Measurements from ENCODE around the gene ALOX12.

The ALOX12 gene

DNA sequence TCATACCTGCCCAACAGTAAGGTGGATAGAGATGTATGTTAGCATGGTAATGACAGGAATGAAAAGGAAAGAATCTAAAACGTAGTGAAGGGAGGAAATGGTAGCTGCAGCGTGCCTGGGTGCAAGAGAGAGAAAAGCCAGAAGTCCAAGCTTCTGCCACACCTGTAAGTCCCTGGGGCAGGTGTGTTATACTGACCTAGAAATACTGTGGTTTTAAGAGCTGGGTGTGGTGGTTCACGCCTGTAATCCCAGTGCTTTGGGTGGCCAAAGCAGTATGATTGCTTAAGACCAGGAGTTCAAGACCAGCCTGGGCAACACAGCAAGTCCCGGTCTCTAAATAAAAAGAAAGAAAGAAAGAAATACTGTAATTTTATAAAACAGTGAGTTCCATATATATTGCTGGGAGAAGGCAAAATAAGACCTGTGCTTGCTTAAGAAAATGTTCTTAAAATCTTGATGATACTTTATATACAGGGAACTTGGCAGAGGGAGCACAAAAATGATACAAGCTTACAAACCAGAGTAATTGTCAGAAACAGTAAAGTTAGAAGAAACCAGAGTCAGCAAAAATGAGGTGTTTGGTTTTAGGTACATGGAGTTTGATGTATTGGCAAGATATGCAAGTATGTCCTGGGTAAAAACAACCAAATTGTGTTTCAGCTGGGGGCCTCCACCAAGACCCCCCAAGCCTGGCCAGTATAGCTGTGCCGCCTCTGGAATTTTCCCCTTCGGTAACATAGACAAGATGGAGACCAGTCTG, 6.6 kb downstream of the ALOX12 start:
- no peak for DNase-seq (ENCODE audit: low read depth, low spot score)

DNA sequence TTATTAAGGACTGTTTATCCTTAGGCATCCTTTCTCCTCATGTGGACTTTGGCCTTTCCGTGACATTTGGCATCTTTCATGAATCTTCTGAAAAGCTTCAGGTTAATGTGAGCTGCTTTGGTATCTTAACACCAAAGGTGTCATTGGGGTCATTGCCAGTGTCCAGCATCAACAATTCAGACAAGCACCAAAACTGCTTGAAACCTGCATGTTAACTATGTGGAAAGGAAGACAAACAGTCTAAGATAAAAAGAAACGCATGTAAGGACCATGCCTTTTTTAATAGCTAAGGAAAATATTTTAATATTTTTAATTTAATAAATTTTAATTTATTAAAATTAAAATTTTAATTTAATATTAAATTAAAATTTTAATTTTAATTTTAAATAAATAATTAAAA, 7.9 kb downstream of the ALOX12 start:
- DNase-seq (ENCODE audit: low read depth, low spot score) = no peak

DNA sequence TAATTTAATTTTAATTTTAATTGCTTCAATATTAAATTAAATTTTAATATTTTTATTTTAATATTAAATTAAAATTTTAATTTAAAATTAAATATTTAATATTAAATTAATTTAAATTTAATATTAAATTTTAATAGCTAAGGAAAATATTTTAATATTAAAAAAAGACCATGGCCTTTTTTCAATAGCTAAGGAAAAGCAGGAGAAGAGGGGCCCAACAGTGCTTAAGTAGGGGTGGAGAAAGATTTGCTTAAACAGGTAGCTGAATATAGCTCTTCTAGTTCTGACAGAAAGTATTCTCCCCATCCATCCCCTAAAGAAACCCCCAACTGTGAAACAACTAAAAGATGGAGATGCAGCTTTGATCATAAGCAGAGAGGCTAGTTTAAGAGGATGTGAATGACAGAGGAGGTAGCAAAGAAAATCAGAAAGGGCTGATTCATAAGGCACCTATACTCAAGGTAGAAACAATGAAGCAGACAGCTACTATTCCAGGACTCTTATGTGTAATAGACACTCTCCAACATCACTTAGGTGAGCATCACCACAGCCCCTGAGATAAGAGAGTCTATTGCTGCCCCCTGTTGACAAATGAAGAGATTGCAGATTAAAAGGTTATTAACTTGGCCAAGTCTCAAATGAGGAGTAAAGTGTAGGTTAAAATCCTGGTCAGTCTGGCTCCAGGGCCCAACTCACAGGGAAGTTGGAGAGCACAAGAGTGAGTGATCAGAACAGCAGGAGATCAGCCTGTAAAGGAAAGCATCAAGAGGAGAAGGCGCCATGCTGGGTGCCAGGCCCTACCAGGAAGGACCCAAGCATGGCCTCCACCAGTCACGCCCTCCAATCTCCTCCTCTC, 8.8 kb downstream of the ALOX12 start:
- DNase-seq (ENCODE audit: low read depth, low spot score) = peak; percentile 73

DNA sequence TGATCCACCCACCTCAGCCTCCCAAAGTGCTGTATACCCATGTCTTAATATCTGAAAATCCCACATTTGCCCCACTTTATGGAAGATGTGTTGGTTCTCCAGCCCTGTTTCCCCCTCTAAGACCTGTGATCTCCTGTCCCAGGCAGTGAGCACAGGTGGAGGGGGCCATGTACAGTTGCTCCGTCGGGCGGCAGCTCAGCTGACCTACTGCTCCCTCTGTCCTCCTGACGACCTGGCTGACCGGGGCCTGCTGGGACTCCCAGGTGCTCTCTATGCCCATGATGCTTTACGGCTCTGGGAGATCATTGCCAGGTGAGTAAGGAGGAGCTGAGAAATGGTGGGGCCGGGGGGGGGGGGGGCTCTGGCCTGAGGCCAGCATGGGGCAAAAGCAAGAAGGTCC, 9.9 kb downstream of the ALOX12 start:
- no peak for DNase-seq (ENCODE audit: low read depth, low spot score)

DNA sequence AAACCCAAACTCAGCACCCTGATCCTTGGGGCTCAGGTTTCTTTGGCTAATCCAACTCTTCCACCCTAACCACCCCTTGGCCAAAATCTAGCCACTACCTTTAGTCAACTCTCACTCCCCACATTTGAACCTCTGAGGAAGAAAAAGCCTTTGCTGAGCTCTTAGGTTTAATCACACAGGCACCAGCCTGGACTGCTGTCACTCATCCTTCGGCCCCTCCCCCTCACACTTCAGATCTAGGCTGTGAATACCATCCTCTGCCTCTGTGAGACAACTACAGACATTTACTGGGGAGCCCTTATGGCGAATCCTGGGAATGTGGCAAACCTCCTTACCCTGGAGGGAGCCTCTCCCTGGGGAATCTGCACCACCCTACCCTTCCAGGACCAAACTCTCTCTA, 11.3 kb downstream of the ALOX12 start:
- DNase-seq (ENCODE audit: low read depth, low spot score) = no peak

DNA sequence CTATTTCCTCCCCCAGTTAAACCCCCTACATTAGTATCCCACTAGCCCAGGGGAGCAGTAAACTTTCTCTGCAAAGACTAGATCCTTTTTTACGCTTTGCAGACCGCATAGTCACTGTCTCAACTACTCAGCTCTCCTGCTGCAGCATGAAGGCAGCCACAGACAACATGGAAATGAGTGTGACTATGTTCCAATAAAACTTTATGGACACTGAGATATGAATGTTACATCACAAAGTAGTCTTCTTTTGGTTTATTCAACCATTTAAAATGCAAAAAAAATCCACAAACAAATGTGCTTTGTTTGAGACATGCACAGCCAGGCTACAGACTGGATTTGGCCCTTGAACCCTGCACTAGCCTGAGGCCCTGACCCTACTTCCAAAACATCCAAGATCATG, 14.7 kb downstream of the ALOX12 start:
- no peak for DNase-seq (ENCODE audit: low read depth, low spot score)

DNA sequence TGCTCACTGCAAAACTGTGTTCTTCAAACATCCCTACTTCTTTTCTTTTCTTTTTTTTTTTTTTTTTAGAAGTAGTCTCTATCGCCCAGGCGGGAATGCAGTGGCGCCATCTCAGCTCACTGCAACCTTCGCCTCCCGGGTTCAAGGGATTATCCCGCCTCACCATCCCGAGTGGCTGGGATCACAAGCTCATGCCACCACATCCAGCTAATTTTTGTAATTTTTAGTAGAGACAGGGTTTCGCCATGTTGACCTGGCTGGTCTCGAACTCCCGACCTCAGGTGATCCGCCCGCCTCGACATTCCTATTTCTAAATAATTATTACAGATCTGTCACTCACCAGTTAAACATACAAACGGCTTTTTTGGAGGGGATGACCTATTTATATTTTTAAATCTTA, 15.6 kb downstream of the ALOX12 start:
- no peak for DNase-seq (ENCODE audit: low read depth, low spot score)

DNA sequence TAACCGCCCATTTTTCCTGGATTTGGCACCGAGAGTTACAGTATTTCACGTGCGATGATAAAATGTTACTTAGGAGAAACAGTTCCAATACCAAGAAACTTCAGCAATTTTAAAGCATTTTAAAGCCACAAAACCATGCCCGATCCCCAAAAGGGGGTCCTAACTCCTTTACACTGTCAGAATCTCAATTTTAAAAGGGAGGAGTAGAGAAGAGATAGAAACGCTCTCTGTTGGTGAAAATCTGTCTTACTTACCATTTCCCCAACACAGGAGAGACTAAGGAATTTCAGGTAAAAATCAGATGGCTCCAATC, 16.0 kb downstream of the ALOX12 start:
- DNase-seq (ENCODE audit: low read depth, low spot score) = no peak

DNA sequence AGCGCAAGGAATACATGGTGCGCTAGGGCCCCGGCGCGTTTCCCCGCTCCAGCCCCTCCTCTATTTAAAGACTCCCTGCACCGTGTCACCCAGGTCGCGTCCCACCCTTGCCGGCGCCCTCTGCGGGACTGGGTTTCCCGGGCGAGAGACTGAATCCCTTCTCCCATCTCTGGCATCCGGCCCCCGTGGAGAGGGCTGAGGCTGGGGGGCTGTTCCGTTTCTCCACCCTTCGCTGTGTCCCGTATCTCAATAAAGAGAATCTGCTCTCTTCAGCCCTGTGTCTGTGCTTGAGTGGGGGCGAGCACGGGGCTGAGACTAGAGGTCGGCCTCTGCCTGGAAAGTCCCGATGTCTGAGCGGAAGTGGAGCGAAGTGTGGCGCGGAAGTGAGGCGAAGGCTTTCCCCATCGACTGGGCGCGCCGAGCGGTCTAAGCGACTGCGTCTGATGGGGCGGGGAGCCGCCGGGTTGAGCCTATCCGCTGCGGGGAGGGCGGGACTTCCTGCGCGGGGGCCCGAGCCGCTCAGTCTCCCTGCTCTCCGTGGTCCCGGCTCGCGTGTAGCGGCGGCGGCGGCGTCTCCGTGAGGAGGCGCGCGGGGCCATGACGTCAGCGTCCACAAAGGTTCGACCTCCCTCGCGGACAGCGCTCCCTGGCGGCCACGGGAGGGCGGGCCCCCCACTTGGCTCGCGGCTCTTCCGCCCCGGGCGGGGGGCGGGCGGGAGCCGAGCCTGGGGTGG, 18.6 kb downstream of the ALOX12 start:
- DNase-seq (ENCODE audit: low read depth, low spot score) = peak; percentile 99

DNA sequence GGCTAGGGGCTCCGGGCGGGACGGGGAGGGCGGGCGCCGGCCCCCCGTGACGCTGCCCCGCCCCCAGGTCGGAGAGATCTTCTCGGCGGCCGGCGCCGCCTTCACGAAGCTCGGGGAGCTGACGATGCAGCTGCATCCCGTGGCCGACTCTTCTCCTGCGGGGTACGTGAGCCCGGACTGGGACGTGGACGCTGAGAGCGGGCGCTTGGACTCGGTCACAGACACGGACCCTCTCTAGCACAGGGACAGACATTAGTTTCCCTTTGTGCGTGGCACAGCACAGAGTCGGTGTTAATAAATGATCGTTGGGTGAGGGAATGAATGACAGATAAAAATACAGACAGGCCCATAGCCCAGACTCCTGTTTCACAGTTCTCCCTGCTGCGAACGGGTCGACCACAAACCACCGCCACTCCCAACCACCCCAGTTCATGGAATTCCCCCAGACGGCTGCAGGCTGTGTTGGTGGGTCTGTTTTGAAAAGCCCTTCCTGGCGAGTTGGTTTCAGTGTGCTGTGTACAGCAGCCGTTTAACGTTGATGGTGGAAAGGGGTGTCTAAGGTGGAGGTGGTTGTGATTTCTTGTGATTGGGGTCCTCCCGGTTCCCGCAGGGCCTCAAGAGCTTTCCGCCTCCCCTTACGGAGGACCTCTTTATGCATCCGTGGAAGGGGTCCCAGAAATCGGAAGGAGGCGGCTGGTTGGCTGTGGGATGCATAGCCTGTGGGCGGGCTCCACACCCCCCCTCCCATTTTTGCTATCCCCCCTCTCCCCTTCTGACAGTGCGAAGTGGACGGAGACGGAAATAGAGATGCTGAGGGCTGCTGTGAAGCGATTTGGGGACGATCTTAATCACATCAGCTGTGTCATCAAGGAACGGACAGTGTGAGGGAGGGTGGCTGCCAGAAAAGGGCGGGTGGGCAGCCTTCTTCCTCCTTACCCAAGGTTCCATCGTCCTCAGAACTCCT, 19.4 kb downstream of the ALOX12 start:
- peak; percentile 86 for DNase-seq (ENCODE audit: low read depth, low spot score)

DNA sequence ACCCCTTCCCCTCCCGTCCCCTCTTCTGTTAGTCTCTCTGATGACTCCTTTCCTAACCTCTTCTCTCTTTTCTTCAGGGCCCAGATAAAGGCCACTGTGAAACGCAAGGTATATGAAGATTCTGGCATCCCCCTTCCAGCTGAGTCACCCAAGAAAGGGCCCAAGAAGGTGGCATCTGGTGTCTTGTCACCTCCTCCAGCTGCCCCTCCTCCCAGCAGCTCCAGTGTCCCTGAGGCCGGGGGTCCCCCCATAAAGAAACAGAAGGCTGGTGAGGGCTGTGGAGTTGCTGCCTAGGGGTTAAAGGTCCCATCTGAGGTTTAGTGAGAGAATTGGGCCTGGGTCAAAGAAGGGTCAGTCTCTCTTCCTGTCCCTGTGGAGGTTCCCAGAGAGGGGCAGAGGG, 20.6 kb downstream of the ALOX12 start:
- DNase-seq (ENCODE audit: low read depth, low spot score) = no peak

DNA sequence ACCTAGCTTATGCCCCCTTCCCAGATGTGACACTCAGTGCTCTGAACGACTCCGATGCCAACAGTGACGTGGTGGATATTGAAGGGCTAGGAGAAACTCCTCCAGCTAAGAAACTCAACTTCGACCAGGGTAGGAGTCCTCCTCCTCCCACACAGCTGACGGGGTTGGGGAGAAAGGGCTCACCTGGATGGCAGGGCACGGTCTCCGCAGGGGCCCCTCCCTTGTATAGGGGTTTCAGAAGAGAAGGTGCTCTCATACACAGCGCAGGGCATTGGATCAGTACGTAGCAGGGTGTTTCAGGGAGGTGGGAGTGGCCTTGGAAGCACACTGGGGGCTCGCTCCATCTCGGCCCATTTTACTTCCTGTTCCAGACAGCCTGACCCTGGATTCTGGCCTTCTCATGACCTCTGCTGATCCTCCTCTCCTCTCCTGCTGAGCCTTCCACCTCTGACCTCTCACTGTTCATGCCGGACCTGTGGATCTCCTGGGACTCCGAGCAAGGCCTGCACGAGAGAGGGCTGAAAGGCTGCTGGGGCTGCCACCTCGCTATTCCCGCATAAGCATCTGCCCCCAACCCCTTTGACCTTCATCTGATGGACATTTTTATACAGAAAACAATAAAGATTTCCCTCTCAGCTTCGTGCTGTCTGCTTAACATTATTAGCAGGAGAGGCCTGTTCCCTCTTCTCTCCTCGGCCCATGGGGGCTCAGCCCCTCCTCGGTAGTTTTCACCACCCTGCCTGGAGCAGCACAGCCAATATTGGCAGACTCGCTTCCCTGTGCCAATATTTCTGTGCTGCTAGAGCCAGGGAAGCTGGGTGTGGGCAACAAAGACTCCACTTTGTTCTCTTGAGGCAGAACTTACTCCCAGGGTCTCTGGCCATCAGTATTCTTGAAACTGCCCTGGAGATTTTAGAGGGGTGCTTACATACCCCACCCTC, 21.3 kb downstream of the ALOX12 start:
- DNase-seq (ENCODE audit: low read depth, low spot score) = no peak

DNA sequence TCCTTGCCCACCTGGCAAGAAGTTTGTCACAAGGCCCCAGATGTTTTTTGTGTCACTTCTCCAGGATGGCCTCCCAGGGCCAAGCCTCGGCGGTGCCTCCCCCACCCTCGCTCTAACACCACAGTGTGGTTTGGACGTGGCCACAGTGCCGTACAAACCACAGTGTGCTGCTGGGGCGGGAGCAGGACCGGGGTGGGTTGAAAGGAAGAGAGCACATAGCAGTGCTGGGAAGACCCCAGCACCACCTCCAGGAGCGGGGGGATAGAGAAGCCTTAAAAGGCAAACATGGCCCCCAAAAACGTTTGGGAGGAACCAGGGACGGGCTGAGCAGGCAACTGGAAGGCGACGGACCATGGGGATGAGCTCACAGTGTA, 22.0 kb downstream of the ALOX12 start:
- DNase-seq (ENCODE audit: low read depth, low spot score) = no peak

DNA sequence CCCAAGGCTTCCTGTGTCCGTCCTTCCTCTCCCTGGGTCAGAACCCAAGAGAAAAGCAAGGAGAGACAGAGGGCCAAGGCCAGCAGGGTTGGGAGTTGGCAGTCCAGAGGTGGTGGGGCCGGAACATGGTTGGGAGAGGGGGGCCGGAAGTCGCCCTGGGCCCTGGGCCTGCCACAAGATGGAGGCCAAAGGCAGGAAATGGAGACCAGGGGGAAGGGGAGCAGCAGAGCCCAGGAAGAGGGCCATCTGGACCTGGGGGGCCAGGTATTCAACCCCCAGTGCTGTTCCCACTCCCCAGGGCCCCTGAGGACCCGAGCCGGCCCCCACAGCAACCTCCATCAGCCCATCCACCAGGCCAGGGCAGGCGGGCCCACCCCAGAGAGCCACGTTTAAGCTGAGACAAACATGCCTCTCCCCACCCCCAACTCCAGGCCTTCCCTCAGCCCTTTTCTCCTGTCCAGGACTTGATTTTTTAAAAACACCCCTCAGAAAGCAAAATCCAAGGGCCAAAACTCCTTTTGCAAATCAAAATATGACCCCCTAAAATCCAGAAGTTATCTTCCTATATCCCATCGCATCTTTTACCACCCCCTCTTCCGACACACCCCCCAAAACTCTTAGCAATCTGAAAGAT, 22.6 kb downstream of the ALOX12 start:
- no peak for DNase-seq (ENCODE audit: low read depth, low spot score)

DNA sequence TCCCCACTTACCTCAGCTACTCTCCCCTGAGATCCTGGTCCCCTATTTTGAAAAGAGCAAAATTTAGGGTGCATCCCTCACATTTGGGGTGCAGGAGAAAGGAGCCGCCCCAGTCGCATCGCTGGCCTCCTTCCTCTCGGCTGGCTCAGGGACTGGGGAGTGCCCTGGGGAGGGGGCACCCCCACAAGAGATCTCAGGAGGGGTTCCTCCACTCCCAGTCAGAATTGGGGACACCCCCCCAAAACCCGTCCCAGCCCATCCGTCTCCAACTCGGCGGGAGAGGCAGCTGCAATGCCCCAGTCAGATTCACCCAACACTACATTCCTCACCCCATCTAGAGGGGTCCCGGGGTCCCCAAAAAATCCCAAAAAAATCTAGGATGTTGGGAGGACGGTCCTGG, 23.5 kb downstream of the ALOX12 start:
- DNase-seq (ENCODE audit: low read depth, low spot score) = no peak

DNA sequence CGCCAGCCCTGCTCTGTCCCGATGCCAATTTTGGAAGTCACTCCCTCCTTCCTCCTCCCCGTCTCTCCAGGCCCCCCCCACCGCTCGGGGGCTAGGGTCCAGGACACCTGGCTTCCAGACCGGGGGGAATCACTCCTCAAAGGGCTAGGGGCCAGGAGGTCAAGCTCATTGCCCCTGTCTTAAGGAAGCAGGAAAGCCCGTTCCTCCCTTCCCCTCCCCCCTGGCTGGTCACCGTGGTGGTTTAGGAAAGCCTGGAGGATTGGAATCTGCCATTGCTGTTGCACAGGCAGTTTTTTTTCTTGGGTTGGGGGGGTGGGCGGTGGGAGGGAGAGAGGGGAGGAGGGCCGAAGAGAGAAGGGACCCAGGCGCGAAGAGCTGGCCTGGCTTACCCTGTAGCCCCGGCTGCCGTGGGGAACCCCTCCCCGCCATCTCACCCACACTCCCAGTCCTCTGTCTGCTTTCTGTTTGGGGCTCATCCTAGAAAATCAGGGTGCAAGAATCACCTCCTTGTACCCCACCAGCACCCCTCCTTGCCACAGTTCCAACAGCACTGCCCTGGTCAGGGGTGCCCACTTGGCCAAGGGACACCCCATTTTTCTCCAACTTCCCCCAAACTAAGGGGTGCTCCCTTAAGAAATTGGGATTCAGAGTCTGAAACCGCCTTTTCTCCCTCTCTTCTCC, 24.1 kb downstream of the ALOX12 start:
- peak; percentile 86 for DNase-seq (ENCODE audit: low read depth, low spot score)

DNA sequence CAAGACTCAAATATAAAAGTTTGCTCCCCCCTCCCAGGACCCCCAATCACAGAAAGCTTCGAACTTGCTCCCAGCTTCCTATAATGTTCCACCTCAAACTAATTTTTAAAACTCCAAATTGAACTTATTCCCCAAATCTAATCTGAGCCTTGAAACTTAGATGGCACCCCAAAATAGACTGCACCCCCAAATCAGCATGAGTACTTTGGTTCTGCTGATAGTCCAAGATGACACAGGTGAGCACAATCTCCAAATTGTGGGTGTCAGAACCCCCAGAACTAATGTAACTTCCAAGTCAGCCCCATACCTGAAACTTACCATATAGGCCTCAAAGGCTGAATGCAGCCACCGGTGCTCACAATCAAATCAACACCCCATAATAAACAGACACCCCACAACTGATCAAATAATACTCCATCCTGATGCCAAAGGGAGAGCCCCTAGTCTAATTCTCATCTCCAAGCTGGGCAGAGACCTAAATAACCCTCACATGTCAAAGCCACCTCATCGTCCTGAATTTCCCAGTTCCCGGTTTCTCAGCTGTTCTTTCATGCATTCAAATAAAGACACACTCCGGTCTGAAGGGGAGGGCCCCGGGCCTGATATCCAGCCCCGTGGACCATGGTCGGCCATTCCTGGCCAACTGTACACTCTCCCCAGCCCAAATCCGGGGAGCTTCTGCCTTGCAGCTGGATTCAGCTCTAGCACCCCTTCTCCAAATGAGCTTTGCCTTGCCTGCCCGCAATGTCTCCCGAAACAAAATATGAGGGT, 25.2 kb downstream of the ALOX12 start:
- DNase-seq (ENCODE audit: low read depth, low spot score) = no peak

DNA sequence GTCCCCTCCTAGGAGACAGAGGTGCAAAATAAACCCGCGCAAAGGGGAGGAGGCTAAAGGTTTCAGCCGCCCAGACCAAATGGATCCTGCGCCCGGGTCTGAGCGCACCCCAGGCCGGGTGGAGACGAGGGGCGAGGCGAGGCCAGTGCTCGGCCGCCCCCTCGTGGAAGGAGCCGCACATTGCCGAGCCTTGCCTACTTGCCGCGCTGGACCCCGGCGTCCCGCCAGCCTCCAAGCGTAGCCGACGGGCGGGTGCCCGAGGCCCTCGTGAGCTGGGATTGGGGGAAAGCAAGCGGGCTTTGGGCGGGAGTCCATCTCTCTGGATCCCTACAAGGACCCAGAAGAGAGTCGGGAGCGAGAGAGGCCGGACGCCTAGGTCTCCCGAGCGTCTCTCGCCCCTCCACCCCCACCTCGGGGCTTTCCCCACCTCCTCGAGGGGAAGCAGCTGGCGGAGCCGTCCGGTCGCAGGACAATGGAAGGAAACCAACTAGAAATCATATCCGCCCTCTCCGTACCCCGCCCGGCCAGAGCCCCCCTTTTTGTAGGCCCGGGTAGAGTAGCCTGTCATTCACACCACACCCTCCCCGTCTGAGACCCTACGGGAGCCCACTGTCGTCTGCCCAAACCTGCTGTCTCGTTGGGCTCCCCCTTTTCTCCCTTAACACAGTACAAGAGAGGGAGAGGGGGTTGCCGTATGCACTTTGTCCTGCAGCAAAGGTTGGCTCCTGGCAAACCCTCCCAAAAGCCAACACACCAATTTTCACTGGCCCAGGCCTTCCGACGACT, 26.3 kb downstream of the ALOX12 start:
- DNase-seq (ENCODE audit: low read depth, low spot score) = peak; percentile 87
